Measurements from ENCODE around the gene NBDY. TPM values are rescaled to one million over a fixed set of nuclear protein-coding genes. Genes with fewer than 3 reads are reported as not detected.

NBDY gene
- total RNA-seq, 1 donor from 2014 or later = 33.9 TPM

- intact Hi-C loops (cut with micrococcal nuclease) = no loop called here
- no peak for DNase-seq (ENCODE audit: low spot score)
- no peaks in the 10 kb centered on the region for H3K9me3 Mint-ChIP-seq
Measured at GRCh38 chrX:56793112-56793430, 64.0 kb downstream of the NBDY start.

GRCh38 chrX:56793521-56794320 lies 64.7 kb downstream of the NBDY start:
- H3K27me3 Mint-ChIP-seq (ENCODE audit: low read depth) = no peaks in the 10 kb centered on the region
- H3K4me3 Mint-ChIP-seq (ENCODE audit: low read depth) = no peak overlapping the region
- H3K27ac Mint-ChIP-seq = no peak overlapping the region
- H3K36me3 Mint-ChIP-seq (ENCODE audit: low read depth) = peaks cover 12% of the 10 kb centered on the region
- intact Hi-C loops (cut with micrococcal nuclease) = no loop called here
- DNase-seq (ENCODE audit: low spot score) = no peak
- H3K9me3 Mint-ChIP-seq = no peaks in the 10 kb centered on the region
- peaks cover 23% of the 10 kb centered on the region for H3K4me1 Mint-ChIP-seq (ENCODE audit: low read depth)

More at GRCh38 chrX:56793112-56793430, 64.0 kb downstream of the NBDY start:
- Mint-ChIP-seq H3K27ac (no peak overlapping the region), H3K27me3 (ENCODE audit: low read depth) (no peaks in the 10 kb centered on the region), H3K36me3 (ENCODE audit: low read depth) (peaks cover 12% of the 10 kb centered on the region), H3K4me3 (ENCODE audit: low read depth) (no peak overlapping the region), H3K4me1 (ENCODE audit: low read depth) (peaks cover 22% of the 10 kb centered on the region)

- Mint-ChIP-seq H3K27me3 (ENCODE audit: low read depth) (no peaks in the 10 kb centered on the region), H3K4me3 (ENCODE audit: low read depth) (no peak overlapping the region), H3K4me1 (ENCODE audit: low read depth) (peaks cover 26% of the 10 kb centered on the region), H3K9me3 (no peaks in the 10 kb centered on the region), H3K27ac (no peak overlapping the region), H3K36me3 (ENCODE audit: low read depth) (peaks cover 15% of the 10 kb centered on the region)
- intact Hi-C loops (cut with micrococcal nuclease) = no loop called here
- no peak for DNase-seq (ENCODE audit: low spot score)
Measured at GRCh38 chrX:56794404-56795230, 65.6 kb downstream of the NBDY start.

GRCh38 chrX:56795309-56795868 lies 66.3 kb downstream of the NBDY start:
- Mint-ChIP-seq H3K27ac (no peak overlapping the region), H3K4me1 (ENCODE audit: low read depth) (peaks cover 34% of the 10 kb centered on the region), H3K4me3 (ENCODE audit: low read depth) (no peak overlapping the region), H3K9me3 (no peaks in the 10 kb centered on the region), H3K27me3 (ENCODE audit: low read depth) (no peaks in the 10 kb centered on the region), H3K36me3 (ENCODE audit: low read depth) (peaks cover 17% of the 10 kb centered on the region)
- intact Hi-C loops (cut with micrococcal nuclease) = no loop called here
- DNase-seq (ENCODE audit: low spot score) = no peak

- H3K4me1 Mint-ChIP-seq (ENCODE audit: low read depth) = peaks cover 46% of the 10 kb centered on the region
- intact Hi-C loops (cut with micrococcal nuclease) = no loop called here
Measured at GRCh38 chrX:56796641-56797395, 67.8 kb downstream of the NBDY start.

GRCh38 chrX:56797574-56798338 lies 68.7 kb downstream of the NBDY start:
- H3K4me1 Mint-ChIP-seq (ENCODE audit: low read depth) = peaks cover 42% of the 10 kb centered on the region
- no peaks in the 10 kb centered on the region for H3K27me3 Mint-ChIP-seq (ENCODE audit: low read depth)
- H3K36me3 Mint-ChIP-seq (ENCODE audit: low read depth) = peaks cover 10% of the 10 kb centered on the region
- H3K4me3 Mint-ChIP-seq (ENCODE audit: low read depth) = no peak overlapping the region
- no peak for DNase-seq (ENCODE audit: low spot score)
- peak overlapping the region; percentile 53 for H3K27ac Mint-ChIP-seq
- intact Hi-C loops (cut with micrococcal nuclease) = no loop called here
- no peaks in the 10 kb centered on the region for H3K9me3 Mint-ChIP-seq

More at GRCh38 chrX:56796641-56797395, 67.8 kb downstream of the NBDY start:
- peaks cover 16% of the 10 kb centered on the region for H3K36me3 Mint-ChIP-seq (ENCODE audit: low read depth)
- H3K4me3 Mint-ChIP-seq (ENCODE audit: low read depth) = no peak overlapping the region
- H3K27ac Mint-ChIP-seq = no peak overlapping the region
- no peak for DNase-seq (ENCODE audit: low spot score)
- no peaks in the 10 kb centered on the region for H3K27me3 Mint-ChIP-seq (ENCODE audit: low read depth)
- H3K9me3 Mint-ChIP-seq = no peaks in the 10 kb centered on the region

- Mint-ChIP-seq H3K9me3 (no peaks in the 10 kb centered on the region), H3K4me3 (ENCODE audit: low read depth) (no peak overlapping the region), H3K27ac (no peak overlapping the region), H3K4me1 (ENCODE audit: low read depth) (peaks cover 41% of the 10 kb centered on the region), H3K36me3 (ENCODE audit: low read depth) (peaks cover 10% of the 10 kb centered on the region), H3K27me3 (ENCODE audit: low read depth) (no peaks in the 10 kb centered on the region)
- peak; percentile 3 for DNase-seq (ENCODE audit: low spot score)
- intact Hi-C loops (cut with micrococcal nuclease) = no loop called here
Measured at GRCh38 chrX:56798339-56798711, 69.3 kb downstream of the NBDY start.

- intact Hi-C loops (cut with micrococcal nuclease) = no loop called here
- no peaks in the 10 kb centered on the region for H3K27me3 Mint-ChIP-seq (ENCODE audit: low read depth)
- peak overlapping the region; percentile 75 for H3K27ac Mint-ChIP-seq
- H3K36me3 Mint-ChIP-seq (ENCODE audit: low read depth) = peaks cover 10% of the 10 kb centered on the region
- no peaks in the 10 kb centered on the region for H3K9me3 Mint-ChIP-seq
- H3K4me3 Mint-ChIP-seq (ENCODE audit: low read depth) = no peak overlapping the region
- DNase-seq (ENCODE audit: low spot score) = peak; percentile 6
- peaks cover 40% of the 10 kb centered on the region for H3K4me1 Mint-ChIP-seq (ENCODE audit: low read depth)
Measured at GRCh38 chrX:56798866-56799758, 70.1 kb downstream of the NBDY start.

- Mint-ChIP-seq H3K4me1 (ENCODE audit: low read depth) (peaks cover 40% of the 10 kb centered on the region), H3K4me3 (ENCODE audit: low read depth) (peak overlapping the region; percentile 62), H3K9me3 (no peaks in the 10 kb centered on the region), H3K27me3 (ENCODE audit: low read depth) (no peaks in the 10 kb centered on the region), H3K27ac (peak overlapping the region; percentile 92), H3K36me3 (ENCODE audit: low read depth) (peaks cover 10% of the 10 kb centered on the region)
- no peak for DNase-seq (ENCODE audit: low spot score)
- intact Hi-C loops (cut with micrococcal nuclease) = no loop called here
Measured at GRCh38 chrX:56800307-56800706, 71.3 kb downstream of the NBDY start.

GRCh38 chrX:56800801-56801200 lies 71.8 kb downstream of the NBDY start:
- intact Hi-C loops (cut with micrococcal nuclease) = loop anchor here (1.0 kb wide), 2 partner anchors 12 to 482 kb away; no protein-coding TSS in a partner anchor
- Mint-ChIP-seq H3K27me3 (ENCODE audit: low read depth) (no peaks in the 10 kb centered on the region), H3K4me1 (ENCODE audit: low read depth) (peaks cover 40% of the 10 kb centered on the region), H3K36me3 (ENCODE audit: low read depth) (peaks cover 10% of the 10 kb centered on the region), H3K9me3 (no peaks in the 10 kb centered on the region), H3K4me3 (ENCODE audit: low read depth) (peak overlapping the region; percentile 62), H3K27ac (peak overlapping the region; percentile 92)
- DNase-seq (ENCODE audit: low spot score) = peak; percentile 39

GRCh38 chrX:56802428-56802827 lies 73.4 kb downstream of the NBDY start:
- Mint-ChIP-seq H3K36me3 (ENCODE audit: low read depth) (peaks cover 10% of the 10 kb centered on the region), H3K9me3 (no peaks in the 10 kb centered on the region), H3K27ac (no peak overlapping the region), H3K4me1 (ENCODE audit: low read depth) (peaks cover 38% of the 10 kb centered on the region), H3K4me3 (ENCODE audit: low read depth) (no peak overlapping the region), H3K27me3 (ENCODE audit: low read depth) (no peaks in the 10 kb centered on the region)
- intact Hi-C loops (cut with micrococcal nuclease) = loop anchor here (2.0 kb wide), 1 partner anchor 176 kb away; no protein-coding TSS in a partner anchor
- no peak for DNase-seq (ENCODE audit: low spot score)
